ENCODE results near the gene DHRS7B.

The DHRS7B gene

DNA sequence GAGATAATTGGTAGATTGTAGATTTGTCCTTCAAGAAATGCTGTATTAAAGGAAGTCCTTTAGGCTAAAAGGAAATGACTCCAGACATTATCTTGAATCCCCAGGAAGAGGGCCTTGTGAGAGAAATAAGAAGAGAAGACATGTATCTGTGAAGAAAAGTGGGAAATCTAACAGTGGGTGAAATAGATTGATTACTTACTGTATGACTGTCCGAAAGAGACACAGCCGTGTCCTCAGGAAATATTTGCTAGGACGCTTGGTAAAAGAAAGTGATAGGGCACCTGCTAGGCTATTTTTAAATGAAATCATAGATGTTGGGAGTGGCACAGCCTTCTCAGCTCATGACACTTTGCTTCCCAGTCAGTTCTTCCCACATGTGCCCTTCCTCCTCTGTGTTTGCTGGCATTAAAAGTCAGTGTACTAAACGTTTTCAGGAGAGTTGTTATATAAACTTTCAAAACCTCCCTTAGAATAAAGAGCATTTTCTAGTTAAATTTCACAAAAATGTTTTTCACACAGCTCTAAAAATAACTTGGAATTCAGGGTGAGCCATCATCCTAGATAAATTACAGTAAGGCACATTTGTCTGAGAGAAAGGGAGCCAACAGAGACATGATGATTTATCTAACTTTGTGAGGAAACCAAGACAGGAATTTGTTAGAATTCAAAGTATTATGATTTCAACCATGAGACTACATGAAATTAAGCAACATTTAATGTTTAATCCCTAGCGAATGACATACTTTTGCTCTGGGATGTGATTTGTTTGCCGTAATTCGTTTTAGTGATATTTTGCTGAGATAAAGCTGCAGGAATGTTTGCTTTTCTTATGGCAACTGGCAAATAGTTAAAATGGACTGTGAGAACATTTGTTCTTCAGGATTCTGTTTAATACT lies 35.0 kb downstream of the DHRS7B start:
- no peak for DNase-seq

DNA sequence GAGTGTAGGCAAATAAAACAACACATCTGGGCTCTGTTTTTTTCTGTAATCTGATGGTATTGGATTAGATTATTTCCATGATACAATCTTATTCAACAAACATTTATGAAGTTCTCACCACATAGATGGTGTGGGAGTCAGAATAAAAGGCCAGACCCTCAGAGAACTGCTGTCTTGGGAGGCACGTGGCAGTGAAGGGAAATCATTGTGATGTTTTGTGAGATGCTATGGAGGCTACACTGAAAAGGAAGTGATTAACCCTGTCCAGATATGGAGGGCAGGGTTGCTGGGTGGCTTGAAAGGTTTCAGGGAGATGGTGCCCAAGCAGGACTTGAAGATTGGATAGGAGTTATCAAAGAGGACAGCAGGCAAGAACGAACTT lies 35.6 kb downstream of the DHRS7B start:
- DNase-seq: no peak

DNA sequence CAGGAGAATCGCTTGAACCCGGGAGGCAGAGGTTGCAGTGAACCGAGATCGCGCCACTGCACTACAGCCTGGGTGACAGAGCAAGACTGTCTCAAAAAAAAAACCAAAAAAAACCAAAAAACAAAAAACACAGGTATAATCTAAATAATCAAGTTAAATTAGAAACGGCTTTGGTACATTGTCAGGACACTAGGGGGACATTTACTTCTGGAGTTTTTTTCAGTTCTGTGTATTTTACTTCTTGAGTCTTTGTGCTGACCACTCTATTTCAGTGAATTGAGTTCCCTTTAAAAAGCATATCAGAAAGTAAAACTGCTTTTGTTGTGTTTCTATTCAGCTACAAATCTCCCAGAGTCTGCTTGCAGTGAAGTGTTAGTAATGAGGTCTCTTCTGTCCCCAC lies 36.3 kb downstream of the DHRS7B start:
- DNase-seq: no peak

DNA sequence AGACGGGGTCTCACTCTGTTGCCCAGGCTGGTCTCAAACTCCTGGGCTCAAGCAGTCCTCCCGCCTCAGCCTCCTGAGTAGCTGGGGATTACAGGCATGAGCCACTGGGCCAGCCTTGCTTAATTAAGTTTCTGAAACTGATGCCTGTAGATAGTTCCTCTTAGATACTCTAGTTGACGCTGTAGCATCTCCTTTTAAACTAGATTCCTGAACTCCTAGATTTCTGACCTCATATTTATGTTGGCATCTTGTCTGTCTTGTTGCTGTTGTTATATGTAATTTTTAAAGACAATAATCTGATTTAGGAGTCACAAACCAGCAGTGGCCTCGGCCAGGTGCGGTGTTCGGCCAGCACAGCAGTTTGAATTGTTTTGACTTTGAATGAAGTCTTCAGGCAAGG lies 37.5 kb downstream of the DHRS7B start:
- no peak for DNase-seq

DNA sequence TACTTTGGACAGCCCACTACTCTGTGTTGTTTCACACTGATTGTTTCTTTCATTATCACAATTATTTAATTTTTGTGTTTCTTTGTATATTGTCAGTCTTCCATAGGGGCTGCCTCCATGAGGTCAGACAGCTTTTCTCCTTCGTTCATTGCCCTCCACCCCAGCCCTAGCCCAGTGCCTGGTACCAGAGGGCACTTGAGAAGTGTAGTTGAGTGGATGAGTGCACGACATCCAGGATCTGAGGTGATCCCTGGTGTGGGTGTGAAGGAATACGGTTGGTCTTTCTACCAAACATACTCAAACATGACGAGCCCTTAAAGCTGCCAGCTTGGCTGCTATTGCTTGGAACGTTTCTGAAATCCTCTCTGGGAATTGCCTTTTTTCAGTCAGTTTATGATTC lies 37.9 kb downstream of the DHRS7B start:
- DNase-seq: no peak

DNA sequence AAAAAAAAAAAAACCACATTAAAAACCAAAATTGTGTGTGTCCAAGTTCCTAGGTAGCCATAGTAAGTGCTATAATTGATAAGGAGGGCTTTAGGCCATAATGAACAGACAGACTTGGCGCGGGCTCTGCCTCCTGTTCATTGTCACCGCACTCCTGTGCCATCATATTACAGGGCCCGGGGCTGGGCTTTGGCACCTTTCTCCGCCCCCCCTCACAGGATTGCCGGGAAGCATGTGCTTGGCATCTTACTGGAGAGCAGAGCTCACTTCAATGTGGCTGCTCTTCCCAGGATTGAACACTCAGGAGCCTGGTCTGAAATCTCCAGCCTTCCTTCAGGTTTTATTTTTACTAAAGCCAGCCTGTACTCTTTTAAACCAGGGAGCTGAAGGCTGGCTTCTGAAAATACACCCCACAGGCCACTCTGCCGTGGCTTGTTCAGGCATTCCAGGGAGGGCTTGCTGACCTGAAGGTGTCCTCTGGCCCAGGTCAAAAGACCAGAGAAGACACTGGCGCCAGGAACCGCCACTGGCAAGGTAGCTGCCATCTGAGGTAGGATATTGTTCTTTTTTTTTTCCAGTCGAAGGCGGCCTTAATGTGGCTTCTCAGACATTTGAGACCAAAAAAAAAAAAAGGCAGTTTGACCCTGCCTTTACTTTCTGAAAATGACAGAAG lies 39.3 kb downstream of the DHRS7B start:
- DNase-seq: no peak

DNA sequence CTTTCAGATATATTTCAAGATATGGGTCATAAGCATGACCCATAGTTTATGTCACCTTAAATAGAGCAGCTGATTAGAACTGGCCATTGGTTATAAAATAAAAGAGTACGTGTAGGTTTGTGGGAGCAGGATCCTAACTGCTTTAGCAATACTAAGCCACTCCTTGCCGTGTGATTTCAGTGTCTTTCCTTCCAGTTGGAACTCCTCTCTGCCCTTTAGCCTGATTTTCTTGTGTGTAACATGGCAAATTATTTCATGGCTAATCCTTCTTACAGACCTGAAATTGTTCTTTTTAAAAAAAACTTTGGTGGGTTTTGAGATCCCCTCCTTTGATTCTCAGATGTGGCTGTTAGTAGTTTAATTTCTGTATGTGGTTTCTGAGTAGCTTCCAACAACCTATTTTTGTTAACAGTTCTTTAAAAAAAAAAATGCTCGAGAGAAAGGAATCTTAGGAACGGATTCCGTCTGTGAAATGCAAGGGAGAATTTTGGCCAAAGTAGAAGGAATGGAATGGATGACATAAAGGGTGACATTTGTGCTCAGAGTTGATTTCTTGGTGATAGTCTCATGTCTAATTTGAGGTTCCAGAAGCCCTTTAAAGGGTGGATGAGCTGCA lies 39.9 kb downstream of the DHRS7B start:
- DNase-seq: no peak

DNA sequence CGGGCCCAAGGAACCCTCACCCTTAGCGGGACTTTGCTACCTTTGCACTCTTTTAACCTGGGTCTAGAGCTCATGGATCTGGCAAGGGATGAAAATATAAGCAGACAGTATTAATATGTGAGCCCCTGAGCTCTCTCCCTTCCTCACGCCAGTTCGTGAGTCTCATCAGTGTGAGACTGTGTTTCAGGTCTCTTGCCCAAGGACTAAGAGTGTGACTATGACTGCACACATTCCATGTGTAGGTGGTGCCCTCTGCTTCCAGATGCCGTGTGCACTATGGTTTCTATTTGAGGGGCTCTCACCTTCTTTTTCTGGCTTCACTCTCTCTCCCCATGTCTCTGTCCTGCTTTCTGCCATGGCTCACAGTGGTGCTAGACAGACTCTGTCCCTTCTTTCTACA lies 40.5 kb downstream of the DHRS7B start:
- no peak for DNase-seq

DNA sequence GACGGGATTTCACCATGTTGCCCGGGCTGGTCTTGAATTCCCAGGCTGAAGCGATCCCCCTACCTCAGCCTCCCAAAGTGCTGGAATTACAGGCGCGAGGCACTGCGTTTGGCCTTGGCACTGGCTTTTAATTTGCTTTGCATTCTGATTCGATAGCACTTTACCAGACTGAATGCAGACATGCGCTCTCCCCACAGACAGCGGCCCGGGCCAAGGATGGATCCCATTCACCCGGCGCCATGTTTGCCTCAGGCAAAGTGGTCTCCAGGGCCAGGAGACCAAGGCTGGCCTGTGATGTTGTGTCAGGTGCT lies 41.7 kb downstream of the DHRS7B start:
- no peak for DNase-seq

DNA sequence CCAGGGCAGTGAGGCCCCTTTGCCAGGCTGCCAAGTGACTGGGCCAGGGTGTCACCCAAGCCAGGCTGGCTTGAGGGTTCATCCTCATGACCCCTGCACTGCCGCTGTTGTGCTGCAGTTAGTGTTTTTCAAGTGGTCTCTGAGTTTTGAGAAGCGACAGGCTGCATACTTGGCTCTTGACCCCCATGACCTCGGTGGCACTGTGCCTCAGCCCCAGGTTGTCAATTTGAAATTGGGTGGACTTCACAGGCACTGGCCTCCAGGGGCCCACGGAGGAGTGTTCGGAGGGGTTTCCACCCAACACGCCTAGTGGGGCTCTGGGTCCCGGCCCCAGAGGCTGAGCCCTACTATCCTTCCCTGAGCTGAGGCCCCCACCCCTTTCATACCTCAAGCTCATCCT lies 42.7 kb downstream of the DHRS7B start:
- no peak for DNase-seq

DNA sequence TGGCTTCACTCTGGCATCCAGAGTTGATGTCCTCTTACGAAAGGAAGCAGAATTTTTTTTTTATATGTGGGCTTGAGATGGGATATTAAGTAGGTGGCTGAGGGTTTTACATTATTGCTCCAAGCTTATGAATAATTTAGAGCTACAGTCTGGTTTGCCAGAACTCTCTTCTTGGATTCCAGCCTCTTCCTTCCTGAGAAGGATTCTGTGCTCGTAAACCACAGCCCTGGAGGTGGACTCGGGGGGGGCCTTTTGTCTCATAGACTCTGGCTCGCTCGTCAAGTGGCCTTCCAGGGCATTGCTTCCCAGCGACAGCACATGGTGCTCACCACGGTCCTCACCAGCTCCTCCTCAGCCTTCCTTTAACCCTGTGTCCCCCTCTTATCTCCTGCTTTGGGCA lies 44.0 kb downstream of the DHRS7B start:
- no peak for DNase-seq

DNA sequence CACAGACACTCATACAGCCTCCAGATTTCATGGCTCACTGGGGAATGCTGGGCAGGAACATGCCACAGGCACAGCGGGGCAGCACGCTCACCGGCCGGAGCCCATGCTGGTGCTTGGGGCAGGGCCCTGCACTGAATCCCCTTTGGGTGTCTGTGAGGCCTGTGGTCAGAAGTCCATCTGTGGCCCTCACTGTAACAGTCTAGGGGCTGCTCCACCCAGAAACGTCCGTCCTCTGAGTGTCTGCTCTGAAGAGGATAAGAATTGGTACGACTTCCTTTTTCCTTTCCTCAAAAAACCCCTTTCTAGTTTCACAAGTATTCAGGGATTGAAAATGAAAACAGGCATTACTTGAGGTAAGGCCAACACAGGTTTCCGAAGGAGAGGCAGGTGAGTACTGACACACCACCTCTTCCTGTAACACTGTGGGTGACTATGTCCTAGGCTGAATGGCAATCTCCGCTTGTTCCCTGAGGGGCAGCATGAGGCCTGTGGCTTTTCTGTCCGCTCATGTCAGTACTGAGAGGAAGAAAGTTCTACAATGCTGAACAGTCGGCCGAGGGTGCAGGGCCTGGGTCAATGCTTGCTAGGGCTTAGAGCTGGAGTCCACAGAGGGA lies 44.7 kb downstream of the DHRS7B start:
- no peak for DNase-seq

DNA sequence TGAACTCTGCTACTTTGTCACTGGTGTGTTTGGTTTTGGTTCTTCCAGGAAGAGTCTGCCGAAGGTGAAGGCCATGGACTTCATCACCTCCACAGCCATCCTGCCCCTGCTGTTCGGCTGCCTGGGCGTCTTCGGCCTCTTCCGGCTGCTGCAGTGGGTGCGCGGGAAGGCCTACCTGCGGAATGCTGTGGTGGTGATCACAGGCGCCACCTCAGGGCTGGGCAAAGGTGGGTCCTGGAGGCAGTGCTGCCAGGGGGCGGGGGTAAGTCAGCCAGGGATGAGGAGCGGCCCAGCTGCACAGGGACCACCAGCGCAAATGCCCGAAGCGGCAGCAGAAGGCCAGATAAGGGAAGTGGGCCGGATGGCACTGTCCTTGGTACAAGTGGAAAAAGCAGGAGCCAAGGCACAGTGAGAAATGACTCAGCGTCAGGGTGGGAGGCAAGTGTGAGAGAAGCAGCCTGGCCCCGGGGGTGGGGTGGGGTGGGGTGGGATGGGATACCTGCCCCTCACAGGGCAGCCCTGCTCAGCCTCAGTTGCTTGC lies 45.3 kb downstream of the DHRS7B start:
- DNase-seq: no peak

DNA sequence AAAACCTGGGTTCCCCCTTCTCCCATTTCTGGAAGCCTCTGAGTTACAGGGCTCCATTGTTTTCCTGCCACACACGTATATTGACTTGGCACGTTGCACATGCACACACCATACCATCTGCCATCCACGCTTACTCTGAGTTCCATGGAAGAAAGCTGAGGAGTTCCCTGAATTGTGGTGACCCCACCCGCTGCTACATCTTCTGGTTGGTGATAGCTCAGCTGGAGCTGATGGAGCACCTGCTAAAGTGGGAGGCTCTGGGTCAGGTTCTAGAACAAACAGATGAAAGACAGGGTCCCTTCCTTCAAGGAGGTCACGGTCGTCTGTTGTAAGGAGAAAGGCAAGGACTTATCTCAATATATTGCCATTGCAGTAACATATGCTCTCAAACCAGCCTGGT lies 46.1 kb downstream of the DHRS7B start:
- DNase-seq: no peak

DNA sequence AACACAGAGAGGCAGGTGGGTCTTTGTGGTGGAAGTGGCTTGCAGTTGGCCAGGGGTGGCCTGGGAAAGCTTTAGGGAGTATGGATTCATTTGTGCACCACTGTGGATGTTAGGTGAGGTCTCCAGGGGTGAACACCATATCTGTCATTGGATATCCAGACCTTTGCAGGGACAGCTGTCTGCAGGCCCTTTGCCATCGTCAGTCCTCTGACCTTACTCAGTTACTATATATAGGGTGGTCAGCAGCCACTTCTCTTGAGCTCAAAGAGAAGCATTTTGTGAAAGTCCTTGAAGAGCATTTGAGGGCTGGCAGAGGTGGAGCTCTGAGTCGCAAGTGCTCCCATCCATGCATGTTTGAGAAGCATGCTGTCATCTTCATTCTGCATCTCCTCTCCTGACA lies 46.8 kb downstream of the DHRS7B start:
- no peak for DNase-seq

DNA sequence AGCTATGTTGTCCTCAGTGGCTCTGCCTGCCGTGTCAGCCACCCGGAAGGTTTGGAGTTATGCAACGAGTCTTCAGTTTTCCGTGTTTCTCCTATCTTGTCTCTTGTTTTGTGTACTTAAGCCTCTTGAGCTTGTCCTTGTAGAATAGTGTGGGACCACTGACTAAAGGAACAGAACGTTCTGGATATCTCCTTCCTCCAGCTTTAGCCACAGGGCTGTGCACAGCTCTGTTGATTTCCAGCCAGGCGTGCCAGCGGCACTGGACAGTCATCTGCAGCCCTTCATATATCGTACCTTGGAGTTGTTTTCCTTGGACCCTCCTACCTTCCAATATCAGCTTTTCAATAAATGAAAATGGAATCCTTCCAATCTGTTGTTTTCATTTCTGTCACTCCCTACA lies 47.4 kb downstream of the DHRS7B start:
- DNase-seq: no peak

DNA sequence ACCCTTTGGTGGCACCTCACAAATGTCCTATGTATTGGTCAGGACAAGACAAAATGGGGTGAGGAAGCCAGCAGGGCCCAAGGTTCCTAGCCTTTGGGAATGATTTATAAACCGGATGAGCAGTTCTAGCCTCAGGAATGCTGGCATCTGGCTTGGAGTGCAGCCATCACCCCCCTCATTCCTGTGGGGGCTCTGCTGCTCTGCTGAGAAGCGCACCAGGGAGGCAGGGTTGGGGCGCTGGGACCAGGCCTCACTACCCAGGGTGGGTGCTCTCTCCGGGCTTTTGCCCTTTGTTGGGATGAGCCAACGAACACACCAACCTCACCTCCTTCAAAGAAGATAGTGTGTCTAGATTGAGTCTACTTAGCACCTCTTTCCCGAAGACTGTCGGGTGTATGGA lies 47.9 kb downstream of the DHRS7B start:
- DNase-seq: no peak

DNA sequence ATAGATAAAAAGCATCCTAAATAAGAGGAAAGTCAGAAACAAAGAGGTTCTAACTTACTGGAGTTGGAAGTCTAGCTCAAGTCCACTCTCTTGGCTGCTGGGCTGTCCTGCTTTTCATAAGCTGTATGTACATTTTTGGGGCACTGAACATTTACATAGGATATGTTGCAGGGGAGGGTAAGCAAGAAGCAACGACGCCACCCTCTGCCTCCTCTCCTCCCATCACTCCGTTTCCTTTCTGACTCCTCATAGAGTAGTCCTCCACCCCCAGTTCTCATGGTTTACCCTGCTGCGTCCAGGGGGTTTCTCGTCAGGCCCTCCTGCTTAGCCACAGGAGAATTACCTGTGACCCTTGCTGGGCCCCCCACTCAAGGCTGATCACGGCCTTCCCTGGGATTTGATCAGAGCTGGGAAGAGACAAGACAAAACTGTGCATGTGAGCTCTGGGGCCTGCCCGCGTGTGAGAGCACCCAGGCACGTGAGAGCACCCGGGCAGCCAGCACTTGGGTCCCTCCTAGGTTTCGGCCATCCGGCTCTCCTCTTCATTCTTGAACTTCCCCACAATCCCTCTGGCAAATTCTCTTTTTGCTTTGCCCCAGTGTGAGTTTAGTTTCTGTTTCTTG lies 50.1 kb downstream of the DHRS7B start:
- DNase-seq: no peak

DNA sequence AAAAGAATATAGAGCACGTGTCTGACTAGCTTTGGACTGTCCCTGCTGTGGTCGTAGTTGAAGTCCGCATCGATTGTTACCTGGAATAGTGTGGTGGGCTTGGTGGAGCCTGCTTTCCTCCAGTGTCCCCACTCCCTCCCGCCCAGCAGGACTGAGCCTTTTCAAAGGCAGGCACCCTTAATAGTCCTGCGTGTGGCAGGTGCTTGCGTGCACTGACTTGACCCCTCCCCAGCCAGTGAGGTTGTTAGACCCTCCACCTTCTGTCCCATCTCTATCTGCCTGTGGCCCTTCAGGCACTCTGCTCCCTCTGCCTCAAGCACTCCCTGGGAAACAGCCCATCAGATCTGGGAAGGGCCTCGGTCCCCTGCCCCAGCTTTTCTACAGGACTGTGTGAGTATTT lies 50.6 kb downstream of the DHRS7B start:
- DNase-seq: no peak

DNA sequence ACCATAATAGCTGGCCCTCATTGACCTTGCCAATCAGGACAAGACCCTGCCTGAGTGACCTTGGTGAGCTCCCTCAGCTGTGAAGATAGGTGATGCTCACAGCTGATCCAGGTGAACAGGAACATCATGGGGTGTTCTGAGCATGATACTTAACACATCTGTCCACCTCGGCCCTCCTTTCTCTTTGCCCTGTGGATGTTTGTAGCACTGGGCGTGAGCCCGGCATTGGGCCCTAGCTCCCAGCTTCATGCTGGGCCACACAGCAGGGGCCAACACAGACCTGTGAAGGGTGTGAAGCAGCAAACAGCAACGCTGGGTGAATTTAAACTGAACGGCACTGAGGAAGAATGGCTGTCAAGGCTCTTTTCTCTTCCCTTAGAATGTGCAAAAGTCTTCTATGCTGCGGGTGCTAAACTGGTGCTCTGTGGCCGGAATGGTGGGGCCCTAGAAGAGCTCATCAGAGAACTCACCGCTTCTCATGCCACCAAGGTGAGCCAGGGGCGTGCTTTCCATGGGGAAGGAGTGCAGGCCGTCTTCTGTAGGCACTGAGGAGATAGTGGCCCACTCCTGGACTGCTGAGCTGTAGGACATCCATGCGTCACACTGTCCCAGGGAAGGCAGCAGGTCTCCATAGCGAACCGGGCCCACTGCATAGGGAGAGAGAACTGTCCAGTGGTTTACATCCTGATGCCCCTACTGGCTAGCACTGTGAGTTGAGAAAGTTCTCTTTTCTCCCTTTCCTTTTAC lies 51.3 kb downstream of the DHRS7B start:
- DNase-seq: no peak

DNA sequence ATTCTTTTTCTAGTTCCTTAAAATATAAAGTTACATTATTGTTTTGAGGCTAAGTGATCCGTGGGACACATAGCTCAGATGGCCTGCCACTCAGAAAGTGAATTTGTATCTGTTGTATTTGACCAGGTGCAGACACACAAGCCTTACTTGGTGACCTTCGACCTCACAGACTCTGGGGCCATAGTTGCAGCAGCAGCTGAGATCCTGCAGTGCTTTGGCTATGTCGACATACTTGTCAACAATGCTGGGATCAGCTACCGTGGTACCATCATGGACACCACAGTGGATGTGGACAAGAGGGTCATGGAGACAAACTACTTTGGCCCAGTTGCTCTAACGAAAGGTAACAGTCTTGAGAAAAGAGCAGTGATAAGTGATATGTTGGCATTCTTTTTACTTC lies 56.7 kb downstream of the DHRS7B start:
- DNase-seq: peak; percentile 16

DNA sequence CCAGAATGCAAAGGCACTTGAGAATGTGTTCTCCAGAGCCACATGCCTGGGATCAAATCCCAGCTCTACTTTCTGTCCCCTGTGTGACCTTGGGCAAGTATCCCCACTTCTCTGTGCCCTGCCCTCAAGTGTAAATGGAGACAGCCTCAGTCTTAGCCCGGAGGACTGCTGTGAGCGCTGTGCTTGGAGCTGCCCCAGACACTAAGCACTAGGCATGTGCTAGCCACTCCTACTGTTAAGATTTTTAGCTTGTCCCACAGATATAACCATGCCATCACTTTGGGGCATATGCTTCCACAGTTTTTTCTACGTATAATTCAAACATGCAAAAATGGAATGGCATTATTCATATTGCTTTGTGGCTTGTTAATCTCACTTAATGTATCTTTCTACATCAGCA lies 57.8 kb downstream of the DHRS7B start:
- DNase-seq: no peak

All from NCI-H146 (cell line).